AG08395 (cell line): ENCODE measurements around the gene FAM171A2.

Experiments used
- DNase-seq: peaks from one replicate; pipeline ENCODE4 v3.0.0; 2012; ENCODE audit warnings: mixed read lengths, low spot score

Gene FAM171A2

DNA sequence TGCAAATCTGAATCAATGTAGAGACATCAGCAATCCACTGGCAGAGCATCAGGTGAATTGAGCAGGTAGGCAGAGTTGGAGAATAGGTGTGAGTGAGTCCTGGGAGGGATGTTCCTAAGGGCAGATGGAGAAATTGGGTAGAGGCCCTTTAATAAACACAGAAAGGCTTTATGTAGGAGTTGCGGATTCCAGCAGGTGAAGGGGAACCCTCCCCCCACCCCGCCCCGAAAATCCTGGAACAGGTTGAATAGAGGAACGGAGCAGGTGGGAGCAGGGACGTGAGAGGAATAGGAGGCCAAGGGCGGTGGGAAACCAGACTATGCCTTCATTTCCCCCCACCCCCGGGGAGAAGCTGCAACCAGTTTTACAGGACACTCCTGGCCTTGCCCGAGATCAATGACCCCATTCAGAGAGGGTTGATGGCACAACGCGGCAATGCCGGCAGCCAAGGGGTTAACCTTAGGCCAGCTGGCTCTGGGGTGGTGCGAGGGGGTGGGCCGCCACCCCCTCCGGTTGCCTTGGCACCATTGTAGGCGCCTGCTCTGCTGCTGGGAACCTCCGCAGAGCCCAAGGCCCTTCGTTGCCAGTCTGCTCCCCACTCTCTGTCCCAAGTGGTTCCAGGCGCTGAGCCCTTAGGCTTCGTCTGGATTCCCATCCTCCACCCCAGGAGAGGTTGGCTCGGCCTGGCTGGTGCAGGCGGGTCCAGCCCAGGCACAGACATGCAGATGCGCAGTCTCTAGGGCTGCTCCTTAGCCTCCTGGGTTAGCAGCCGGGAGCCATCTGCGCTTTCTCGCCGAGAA, 56.1 kb downstream of the FAM171A2 start:
- DNase-seq, result peak; percentile 63

DNA sequence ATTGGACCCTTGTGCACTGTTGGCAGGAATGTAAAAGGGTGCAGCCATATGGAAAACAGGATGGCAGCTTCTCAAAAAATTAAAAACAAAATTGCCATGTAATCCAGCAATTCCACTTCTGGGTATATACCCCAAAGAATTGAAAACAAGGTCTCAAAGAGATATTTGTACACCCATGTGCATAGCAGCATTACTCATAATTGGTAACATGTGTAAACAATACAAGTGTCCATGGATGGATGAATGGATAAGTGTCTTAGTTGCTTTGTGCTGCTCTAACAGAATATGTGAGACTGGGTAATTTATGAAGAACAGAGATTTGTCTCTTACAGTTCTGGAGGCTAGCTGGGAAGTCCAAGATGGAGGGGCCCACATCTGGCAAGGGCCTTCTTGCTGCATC, 59.0 kb downstream of the FAM171A2 start:
- DNase-seq, result no peak
